Islet precursor cell (in vitro differentiated cells): ENCODE data around the gene SERPINA4.

Experiments used
- DNase-seq: peaks from one replicate; pipeline ENCODE4 v3.0.0-alpha.2; 2018

SERPINA4 gene

DNA sequence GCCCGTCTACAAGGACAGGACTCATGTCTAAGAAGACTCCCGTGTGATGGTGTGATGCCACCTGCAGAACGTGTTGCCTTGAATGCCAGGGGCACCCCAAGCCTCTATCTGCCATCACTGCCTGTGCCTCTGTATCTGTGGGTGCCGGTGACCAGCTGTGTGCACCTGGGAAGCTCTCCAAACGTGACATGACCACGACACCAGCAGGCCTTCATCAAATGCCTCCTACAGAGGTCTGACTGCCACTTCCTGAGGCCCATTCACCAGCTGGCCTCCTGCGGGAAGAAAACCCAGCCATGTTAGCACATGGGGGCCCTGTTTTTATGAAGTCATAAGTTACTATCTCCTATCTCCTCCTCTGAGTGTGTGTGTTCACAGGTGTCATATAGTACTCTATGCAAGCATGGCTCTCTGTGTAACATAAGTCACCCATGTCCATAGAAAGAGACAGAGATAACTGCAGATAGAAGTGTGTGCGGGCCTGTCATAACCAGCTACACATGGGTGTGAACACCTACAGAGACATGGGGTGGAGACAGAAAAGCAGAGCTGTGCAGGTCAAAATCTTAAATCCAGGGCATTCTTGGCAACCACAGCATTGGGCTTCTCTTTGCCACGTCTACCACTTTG lies 18.3 kb upstream of the SERPINA4 start:
- no peak for DNase-seq

DNA sequence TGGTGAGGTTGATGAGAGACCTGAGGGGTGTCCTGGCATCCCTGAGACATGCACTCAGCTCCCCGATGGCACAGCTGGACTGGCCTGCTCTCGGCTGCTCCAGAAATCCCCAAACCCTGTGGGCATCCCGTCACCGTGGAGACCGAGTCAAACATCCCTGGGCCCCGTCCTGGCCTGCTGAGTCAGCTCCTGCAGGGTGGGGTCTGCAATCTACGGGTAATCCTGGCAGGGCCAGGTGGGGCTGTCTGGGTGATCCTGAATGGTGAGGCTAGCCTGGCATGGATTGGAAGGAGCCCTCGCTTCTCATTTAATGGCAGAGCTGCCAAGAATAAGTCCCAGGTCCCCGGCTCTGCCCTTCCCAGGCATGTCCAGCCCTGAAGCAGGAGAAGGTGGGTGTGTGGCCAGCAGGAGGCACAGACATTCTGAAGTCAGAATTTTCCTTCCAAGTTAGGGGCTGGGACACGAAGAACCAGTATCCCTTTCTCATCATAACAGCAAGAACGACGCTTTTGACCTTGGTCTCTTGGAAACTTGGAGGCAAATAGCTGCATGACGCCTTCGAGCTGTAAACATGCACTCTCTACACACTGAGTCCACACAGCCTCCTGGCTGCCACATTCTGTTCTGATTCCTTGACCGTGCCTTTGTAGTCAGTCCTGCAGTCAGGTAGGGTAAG lies 17.7 kb upstream of the SERPINA4 start:
- DNase-seq, result no peak

DNA sequence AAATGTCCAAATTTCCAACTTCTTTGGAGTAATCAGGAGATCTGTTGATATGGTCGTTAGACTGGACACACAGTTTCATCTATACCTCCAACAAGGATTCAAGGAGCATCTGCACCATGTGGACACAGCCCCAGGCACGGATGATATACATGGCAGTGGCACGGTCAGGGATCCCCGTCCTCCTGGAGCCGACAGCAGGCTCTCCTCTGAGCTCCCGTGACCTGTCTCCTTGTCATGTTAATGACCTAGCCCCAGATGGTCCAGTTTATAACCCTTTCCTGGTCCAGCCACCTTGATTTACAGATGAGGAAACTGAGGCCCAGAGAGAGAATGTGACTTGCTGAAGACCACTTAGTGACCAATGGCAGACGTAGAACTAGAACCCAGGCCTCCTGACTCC lies 16.5 kb upstream of the SERPINA4 start:
- DNase-seq, result no peak

DNA sequence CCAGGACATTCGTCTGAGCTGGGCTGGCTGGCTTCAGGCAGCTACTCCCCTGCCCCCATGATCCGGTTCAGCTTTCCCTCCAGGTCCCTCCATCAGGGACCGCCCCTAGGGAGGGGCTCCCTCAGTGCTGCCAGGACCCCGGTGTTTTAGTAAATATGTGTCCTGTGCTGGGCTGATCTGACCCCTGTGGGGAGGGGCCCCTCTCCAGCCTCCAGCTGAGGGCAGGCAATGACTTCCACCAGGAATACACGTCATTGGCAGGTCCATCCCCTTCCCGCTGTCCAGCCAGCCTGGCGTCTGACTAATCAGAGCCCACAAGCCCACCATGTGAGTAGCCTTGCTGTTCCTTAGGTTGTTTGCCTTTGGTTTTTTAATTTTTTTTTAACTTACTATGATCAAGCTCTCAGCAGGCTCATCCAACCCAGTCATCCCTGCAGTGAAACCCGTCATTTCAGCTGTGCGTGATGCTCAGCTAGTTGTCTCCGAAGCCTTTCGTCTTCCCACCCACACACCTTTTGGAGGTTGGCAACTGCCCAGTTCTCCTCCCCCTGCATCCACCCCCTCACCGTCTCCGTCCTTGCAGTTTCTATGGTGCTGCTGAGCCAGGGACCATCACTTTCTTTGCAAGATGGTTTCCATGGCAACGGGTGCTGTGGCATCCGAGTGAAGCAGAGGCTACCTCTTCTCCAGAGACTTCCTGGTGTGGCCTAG lies 16.0 kb upstream of the SERPINA4 start:
- DNase-seq, result no peak

DNA sequence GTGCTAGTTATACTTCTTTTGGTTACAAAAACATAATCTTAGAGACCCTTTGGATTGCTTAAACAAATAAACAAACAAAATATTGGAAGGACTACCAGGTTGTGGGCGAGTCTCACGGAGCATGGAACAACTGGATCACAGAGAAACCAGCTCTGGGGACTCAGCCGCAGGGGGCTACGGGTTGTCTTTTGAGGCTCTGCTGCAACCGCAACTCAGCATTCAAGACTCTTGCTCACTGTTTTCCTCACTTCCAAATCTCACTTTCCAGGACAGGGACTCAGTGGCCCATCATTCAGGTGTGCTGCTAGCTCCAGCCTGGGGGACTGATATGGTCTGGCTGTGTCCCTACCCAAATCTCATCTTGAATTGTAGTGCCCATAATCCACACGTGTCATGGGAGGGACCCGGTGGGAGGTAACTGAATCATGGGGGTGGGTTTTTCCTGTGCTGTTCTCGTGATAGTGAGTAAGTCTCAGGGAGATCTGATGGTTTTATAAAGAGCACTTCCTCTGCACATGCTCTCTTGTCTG lies 14.0 kb upstream of the SERPINA4 start:
- DNase-seq, result no peak

DNA sequence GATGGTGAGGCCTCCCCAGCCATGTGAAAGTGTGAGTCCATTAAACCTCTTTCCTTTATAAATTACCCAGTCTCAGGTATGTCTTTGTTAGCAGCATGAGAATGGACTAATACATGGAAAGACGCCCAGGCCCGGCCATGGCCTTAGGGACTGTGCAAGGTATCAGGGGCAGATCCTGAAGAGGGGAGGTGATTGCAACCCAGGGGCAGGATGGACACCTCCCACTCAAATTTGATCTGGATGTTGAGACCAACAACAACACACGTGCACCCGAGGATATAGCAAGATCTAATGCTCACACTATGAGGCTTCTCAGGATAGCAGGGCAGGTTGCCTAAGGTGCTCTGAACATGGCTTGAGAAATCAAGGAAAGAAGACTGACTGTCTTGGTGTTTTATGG lies 13.5 kb upstream of the SERPINA4 start:
- no peak for DNase-seq

DNA sequence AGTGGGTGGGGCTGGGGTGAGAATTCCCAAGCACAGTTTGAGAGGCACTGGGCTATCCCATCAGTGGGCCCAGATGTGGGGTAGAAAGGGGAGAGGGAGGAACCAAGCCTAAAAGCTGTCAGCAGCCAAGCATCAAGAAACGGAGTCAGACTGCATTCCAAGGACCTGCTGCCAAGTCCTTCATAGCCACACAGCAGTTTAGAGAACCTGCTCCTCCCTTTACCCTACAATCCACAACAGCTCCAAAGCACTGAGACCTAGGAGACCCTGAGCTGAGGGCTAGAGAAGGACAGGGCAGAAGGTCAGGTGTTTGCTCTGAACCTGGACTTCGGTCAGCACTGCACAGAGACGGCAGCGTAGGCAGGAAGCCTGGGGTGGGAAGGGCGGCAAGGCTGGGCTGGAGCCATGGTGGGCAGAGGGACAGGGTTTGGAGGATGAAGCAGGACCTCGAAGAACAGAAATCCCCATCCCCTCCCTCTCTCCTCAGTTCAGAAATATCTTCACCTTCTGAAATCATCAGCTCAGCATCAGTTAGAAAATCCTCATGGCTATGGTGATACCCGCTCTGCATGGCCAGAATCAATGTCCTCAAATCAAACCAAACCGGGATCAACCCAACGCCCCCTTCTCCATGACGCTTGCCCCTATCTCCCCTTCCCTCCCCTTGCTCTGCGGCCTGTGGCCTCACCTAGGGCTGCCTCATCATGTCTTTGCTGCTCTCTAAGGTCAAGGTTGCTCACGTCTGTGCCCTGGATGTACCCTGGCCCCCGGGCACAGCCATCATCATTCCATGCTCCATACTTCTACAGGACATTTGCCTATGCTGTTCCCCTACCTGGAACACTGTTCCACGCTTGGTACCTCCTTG lies 12.9 kb upstream of the SERPINA4 start:
- DNase-seq, result no peak

DNA sequence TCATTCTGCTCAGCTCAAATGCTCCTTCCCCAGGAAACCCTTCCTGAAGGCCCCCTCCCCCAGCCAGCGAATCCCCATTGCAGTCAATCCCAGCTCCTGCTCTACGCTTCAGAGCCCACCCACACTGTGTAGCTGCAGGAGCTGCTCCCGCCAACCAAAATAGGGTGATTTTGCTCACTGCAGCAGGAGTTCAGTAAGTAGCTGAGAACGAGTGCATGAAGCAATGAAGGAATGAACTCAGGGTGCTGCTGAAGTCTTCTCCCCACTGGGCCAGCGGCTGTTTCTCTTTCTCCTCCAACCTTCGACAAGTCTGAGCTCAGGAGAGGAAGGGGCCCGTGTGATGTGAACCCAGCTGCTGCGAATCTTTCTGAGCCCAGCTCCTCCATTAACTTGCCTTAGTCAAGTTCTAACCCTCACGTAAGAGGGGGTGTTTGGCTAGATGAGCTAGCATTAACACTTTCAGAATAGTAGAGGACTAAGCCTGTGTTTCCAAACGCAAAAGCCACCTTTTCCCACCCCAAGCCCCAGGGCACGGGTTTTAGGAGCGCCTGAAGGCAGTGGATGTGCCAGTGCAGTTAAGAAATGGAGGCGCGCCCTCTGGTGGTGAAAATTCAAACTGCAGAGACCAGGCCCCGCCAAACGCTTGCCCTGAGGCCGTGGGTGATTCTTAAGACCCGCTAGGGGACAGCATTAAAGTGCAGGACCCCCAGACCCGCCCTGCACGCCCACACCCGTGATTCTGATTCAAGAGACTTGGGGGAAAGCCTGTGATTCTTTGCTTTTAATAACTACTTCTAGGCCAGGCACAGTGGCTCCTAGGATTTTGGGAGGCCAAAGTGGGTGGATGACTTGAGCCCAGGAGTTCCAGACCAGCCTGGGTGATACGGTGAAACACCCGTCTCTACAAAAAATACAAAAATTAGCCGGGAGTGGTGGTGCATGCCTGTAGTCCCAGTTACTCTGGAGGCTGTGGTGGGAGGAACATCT lies 11.9 kb upstream of the SERPINA4 start:
- DNase-seq, result peak; percentile 85

DNA sequence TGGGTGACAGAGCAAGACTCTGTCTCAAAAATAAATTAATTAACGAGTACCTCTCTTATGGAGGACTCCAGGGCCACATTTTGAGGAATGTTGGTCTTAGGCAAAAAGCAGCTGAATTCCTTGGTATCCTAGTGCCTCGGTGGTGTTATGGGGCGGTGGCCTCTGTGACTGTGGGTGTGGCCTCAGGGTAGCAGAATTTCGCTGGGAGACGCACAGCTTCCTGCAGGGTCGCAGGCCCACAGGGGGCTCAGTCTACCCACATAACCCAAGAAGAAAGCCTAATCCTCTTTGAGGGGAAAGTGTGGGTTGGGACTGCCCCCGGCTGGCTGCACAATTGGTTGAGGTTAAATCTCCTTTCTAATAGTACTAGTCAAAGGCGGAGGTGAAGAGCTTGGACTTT lies 11.2 kb upstream of the SERPINA4 start:
- DNase-seq, result peak; percentile 17

DNA sequence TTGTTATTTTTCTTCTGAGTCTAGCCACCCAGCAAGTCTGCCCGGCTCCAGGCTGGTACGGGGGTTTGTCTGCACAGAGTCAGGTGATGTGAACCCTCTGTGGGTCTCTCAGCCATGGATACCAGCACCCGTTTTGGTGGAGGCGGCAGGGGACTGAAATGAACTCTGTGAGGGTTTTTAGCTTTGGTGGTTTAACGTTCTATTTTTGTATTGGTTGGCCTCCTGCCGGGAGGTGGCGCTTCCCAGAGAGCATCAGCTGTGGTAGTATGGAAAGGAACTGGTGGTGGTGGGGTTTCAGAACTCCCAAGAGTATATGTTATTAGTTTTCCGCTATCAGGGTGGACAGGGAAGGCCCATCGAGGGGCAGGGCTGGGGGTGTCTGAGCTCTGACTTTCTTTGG lies 5.3 kb upstream of the SERPINA4 start:
- DNase-seq, result peak; percentile 22

DNA sequence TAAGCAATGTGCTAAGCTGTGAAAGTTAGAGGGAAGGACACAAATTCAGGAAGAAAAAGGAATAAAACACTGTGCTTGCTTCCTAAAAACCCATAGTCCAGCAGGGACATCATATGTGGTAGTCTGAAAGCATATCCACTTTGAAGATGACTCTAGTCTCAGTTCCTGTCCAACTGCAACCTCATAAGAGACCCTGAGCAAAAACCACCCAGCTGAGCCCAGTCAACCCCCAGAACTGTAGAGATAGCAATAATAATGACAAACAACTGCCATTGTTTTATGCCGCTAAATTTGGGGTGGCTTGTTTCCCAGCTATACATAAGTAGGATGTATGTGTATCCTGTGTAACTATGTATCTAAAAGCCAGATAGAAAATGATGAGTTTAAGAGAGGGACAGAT lies 3.9 kb upstream of the SERPINA4 start:
- DNase-seq, result no peak

DNA sequence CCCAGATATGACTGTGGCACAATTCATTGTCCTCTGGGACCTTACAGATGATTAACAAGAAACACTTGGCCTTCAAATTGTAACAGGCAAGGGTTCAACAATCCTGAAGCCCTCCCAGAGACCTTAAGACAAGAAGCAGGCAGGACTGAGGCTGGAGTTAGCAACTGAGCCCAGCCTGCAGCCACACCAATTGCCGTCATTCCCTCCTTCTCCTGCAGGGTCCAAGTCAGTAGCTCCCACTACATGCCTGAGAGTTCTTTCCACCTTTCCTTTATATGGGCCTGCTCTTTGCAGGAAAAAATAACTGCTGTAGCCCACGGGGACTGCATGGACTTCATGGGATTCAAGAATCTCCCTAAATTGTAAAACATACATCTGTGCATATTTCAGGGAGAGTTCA lies 2.4 kb upstream of the SERPINA4 start:
- no peak for DNase-seq

DNA sequence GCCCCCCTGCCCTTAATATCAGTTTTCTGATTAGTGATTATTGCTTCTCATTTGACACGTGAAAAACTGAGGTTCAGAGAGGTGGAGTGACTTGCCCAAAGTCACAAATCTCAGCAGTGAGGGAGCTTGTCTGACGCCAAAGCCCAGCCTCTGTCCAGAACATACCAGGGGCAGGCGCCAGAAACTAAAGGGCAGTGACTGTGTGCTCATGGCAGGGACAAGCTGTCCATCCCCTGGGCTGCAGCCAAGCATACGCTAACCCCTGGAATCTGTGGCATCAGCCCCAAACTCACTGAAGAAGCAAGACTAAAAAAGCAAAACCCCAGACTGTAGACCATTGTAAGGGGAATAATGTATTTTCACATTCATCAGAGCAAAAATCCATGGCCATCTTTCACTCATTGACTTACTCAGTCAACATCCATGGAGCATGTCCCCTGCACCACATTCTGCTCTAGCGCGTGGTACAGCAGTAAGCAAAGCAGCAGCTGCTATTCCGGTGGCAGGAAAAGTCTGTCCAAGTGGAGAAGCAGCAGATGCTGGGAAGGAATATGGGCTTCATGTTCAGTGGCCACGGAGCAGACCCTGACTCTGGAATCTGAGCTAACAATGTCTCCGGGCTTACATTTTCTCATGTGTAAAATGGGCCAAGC lies 1.5 kb upstream of the SERPINA4 start:
- no peak for DNase-seq

DNA sequence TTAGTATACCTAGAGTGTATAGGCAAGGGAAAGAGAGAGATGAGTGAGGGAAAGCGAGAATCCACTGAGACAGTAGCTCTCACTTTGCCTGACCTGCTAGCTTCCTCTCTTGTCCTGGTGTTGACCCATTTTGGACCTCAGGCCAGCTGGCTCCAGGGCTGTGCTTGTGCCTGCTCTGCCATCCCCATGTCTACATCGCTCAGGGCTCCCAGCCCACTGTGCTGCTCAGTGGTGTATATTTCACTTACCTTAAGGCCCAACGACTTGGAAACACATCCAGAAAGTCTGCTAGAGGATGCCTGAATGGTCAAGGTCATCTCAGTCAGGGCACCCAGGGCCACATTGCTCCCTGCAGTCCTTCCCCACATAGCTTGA lies 964 bp upstream of the SERPINA4 start:
- no peak for DNase-seq

DNA sequence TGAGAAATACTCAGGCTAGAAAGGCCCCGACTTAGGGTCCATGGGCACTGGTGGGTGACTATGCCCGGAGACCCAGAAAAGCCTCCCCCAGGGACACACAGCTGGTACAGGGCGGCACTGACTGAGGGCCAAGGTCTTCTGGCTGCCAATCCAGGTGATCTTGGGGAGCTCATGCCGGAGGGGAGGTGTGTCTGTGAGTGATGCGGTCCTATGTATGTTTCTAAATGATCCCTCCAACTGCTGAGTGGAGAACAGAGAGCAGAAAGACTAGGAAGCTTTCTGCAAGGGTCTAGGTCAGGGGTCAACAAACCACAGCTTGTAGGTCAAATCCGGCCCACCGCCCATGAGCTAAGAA lies 391 bp downstream of the SERPINA4 start:
- no peak for DNase-seq

DNA sequence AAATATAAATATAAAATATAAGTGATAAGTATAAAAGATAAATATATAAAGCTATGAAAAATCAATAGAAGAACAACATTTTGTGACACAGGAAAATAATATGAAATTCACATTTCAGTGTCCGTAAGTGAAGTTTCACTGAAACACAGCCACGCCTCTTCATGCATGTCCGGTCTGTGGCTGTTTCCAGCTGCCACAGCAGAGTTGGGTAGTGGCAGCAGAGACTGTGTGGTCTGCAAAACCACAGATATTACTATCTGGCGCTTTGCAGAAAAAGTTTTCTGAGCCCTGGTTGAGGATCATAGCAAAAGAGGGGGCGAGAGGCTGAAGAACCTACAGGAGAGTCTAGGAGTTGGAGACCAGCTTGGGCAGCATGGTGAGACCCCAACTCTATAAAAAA lies 780 bp downstream of the SERPINA4 start:
- DNase-seq, result no peak

DNA sequence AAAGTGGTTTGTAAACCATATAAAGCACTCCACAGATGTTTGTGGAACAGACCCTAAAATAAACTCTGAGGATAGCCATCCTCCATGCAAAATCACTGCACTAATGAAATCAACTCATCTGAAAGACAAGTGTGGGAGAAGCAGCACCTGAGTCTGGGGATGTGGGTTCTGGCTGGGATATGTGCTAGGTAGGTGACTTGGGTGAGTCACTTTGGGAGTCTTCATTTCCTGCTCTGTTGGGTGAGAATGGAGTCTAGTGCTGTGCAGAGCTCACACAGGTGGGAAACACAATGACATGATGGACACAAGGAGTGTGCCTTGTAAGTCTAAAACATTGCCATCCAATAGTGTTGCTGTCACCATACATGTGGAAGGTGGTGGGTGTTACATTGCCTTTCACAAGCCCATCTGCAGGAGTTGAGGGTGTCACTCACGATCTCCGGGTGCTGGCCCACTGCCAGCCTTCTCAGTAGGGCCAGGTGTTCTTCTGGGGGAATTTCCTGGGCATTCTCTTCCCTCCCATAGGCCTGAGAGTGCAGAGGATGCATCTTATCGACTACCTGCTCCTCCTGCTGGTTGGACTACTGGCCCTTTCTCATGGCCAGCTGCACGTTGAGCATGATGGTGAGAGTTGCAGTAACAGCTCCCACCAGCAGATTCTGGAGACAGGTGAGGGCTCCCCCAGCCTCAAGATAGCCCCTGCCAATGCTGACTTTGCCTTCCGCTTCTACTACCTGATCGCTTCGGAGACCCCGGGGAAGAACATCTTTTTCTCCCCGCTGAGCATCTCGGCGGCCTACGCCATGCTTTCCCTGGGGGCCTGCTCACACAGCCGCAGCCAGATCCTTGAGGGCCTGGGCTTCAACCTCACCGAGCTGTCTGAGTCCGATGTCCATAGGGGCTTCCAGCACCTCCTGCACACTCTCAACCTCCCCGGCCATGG lies 2.0 kb downstream of the SERPINA4 start:
- DNase-seq, result no peak

DNA sequence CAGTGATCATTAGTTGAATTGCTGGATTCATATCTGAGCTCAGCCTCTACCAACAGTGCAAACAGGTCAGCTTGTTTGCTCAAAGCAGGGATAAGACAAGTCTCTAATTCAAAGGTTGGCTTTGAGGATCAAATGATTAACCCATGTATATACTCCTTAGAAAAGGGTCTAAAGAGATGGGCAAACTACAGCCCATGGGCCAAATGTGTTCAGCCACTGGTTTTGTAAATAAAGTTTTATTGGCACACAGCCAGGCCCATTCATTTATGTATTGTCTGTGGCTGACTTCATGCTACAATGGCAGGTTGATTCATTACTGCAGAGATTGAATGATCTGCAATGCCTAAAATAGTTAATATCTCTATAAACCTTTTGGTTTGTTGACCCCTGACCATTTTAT lies 3.1 kb downstream of the SERPINA4 start:
- DNase-seq, result no peak

DNA sequence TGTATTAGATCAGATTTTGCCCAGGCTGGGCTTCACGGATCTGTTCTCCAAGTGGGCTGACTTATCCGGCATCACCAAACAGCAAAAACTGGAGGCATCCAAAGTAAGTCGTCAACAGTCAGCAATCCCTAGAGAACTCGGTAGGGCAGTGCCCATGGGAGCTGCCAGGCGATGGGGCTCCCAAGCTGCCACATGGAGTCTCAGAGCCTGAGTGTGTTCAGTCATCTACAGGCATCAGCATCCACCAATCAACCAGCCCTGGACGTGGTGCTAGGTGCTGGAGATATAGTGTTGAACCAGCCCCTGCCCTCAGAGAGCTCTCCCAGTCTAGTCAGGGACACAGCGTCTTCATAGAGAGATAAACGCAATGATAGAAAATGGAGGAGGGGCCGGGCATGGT lies 6.9 kb downstream of the SERPINA4 start:
- DNase-seq, result no peak

DNA sequence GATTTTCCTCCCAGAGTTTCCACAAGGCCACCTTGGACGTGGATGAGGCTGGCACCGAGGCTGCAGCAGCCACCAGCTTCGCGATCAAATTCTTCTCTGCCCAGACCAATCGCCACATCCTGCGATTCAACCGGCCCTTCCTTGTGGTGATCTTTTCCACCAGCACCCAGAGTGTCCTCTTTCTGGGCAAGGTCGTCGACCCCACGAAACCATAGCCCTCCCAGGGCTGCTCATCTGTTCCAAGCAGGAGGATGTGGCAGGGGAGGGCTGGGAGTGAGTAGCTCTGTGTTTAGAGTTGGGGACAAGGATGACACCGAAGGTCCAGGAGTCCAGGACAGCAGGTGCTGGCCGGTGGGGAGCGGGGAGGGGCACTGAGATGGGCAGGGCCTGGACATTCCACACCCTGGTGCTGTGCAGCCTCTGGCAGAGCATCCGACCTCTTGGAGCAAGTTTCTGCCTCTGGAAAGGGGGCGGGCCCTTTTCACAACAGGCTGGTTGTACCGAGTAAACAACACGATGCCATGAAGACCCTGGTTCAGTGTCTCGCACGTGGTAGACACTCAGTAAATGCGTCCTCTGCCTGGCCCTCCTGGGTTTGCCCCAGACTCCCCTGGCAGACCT lies 8.2 kb downstream of the SERPINA4 start:
- no peak for DNase-seq
